Brain microvascular endothelial cell (primary cell): ENCODE results near the gene PTPMT1.

Experiments
- DNase-seq: peaks from one replicate; pipeline ENCODE4 v3.0.0-alpha.2; 2020
- H3K27ac ChIP-seq: fragments of 250-450 bp; sonication (Bioruptor Pico); 2 replicates; pipeline ENCODE4 v1.5.1; 2020; ENCODE audit warnings: mild to moderate bottlenecking, moderate library complexity
- H3K27me3 ChIP-seq: fragments of 250-450 bp; sonication (Bioruptor Pico); replicated peaks from 2 replicates; pipeline ENCODE4 v1.5.1; 2020; ENCODE audit warnings: mild to moderate bottlenecking
- H3K36me3 ChIP-seq: fragments of 250-450 bp; sonication (Bioruptor Pico); replicated peaks from 2 replicates; pipeline ENCODE4 v1.5.1; 2020; ENCODE audit warnings: mild to moderate bottlenecking
- H3K4me3 ChIP-seq: 2 replicates; pipeline ENCODE4 v1.5.1; 2011; ENCODE audit warnings: low read depth, mild to moderate bottlenecking, control low read depth, low read length, moderate library complexity
- CTCF ChIP-seq: IDR thresholded peaks from 2 replicates; pipeline ENCODE4 v1.5.1; 2011; ENCODE audit warnings: low read depth, mild to moderate bottlenecking, moderate library complexity, low read length, control low read depth, inconsistent platforms; ENCODE audit errors: missing control alignments
- in situ Hi-C: cut with HindIII; loops from 2 replicates; pipeline ENCODE4 v1.10.0; 2017; ENCODE audit warnings: low sequenced_read_pairs, low pct_ligation_motif_present

The PTPMT1 gene

GRCh38 chr11:47571895-47572294, 6.5 kb downstream of the PTPMT1 start:
- H3K36me3 ChIP-seq: peaks cover 33% of the 10 kb centered on the region
- H3K4me3 ChIP-seq: no peak overlapping the region
- H3K27ac ChIP-seq: peak overlapping the region; percentile 25
- DNase-seq: peak; percentile 71
- in situ Hi-C loops: no loop called here
- no peaks in the 10 kb centered on the region for H3K27me3 ChIP-seq
- TF ChIP-seq CTCF: no peak

GRCh38 chr11:47572715-47573255, 7.4 kb downstream of the PTPMT1 start:
- in situ Hi-C loops: no loop called here
- peaks cover 33% of the 10 kb centered on the region for H3K36me3 ChIP-seq
- no peak overlapping the region for H3K27ac ChIP-seq
- DNase-seq: no peak
- H3K4me3 ChIP-seq: no peak overlapping the region
- H3K27me3 ChIP-seq: no peaks in the 10 kb centered on the region
- TF ChIP-seq CTCF: no peak

DNA sequence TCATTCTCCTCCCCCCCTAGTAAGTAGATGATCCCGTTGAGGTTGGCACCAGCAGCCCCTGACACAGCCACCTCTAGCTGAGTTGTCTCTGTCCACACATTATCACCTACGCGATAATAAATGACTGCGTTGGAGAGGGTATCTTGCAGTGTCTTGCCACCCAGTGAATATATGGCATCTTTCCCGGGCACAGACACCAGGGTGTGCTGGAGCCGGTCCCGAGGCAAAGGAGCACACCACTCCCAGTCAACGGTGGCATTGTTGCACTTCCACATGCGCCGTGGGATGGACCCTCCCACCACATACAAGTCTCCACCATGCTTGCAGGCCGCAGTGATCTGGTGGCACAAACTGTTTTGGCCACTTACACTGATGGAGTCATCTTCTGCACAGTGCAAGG, 7.9 kb downstream of the PTPMT1 start:
- in situ Hi-C loops: no loop called here
- Histone ChIP-seq H3K36me3 (peaks cover 33% of the 10 kb centered on the region), H3K4me3 (no peak overlapping the region), H3K27ac (no peak overlapping the region), H3K27me3 (no peaks in the 10 kb centered on the region)
- TF ChIP-seq CTCF: no peak
- no peak for DNase-seq

GRCh38 chr11:47577460-47578041, 12.2 kb downstream of the PTPMT1 start:
- H3K4me3 ChIP-seq: peak overlapping the region; percentile 95
- H3K36me3 ChIP-seq: peaks cover 39% of the 10 kb centered on the region

DNA sequence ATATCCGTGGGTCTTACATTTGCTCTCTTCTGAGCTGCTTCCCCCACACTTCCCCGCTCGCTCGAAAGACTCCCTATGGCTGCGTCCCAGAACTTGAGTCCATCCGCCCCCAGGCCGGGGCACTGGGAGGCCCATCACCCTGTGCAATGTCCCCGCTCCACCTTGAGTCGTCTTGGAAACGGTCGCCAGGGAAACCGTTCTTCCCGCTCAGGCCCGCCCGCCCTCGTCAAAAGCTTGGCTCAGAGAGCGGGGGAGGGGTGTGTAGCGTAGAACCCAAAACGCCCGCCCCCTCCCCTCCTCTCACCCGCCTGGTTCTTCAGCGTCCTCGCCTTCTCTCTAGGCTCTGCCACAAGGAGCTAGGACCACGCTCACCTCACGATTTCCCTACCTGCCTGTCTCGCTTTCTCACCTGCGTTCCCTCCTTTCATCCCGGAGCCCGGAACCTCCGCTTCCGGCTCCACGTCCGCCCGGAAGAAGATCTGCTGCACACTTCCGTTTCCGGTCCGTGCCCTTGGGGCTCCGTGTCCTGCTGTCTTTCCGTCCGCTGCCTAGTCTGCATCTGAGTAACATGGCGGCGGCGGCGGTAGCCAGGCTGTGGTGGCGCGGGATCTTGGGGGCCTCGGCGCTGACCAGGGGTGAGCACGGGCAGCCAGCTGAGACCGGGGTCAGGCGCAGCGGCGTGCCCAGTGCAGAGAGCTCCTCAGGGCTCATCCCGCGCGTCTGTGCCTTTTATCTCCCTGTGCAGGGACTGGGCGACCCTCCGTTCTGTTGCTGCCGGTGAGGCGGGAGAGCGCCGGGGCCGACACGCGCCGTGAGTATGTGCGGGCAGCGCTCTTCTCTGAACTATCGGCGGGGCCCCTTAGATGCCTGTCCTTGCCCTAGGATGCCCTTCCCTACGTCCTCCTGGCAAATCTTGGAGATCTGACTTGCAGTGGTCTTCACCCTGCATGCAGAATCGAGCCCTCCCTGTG, 13.4 kb downstream of the PTPMT1 start, which contains the start of the genes KBTBD4 and NDUFS3:
KBTBD4 (minus strand) TSS at position 447 of the 971 bp plus-strand sequence; CDS start at position 428, 19 bp downstream.
NDUFS3 (plus strand) TSS at position 551 of the 971 bp plus-strand sequence; CDS start at position 569, 18 bp downstream.
- TF ChIP-seq CTCF: no peak
- DNase-seq: peak; percentile 84
- Histone ChIP-seq H3K4me3 (peak within 1 kb of the TSS; percentile 95), H3K36me3 (peaks cover 39% of the 10 kb centered on the region), H3K27ac (peak within 1 kb of the TSS; percentile 65), H3K27me3 (no peaks in the 10 kb centered on the region)
- in situ Hi-C loops: no loop called here

More at GRCh38 chr11:47577460-47578041, 12.2 kb downstream of the PTPMT1 start:
- in situ Hi-C loops: no loop called here
- no peak for DNase-seq
- no peak overlapping the region for H3K27ac ChIP-seq
- no peaks in the 10 kb centered on the region for H3K27me3 ChIP-seq
- no peak for TF ChIP-seq CTCF
